Smooth muscle cell (in vitro differentiated cells): Measurements from ENCODE around the gene ZNF688. TPM values are rescaled to one million over a fixed set of nuclear protein-coding genes. Genes with fewer than 3 reads are reported as not detected.

ENCODE experiments used
- DNase-seq: peaks from one replicate; lab custom pipeline; 2025; ENCODE audit not compliant: unreplicated experiment; lab: John Stamatoyannopoulos, UW
- H2AFZ ChIP-seq: fragments of 200-600 bp; sonication (generic); 2 replicates; pipeline ENCODE4 v1.6.0; 2016; ENCODE audit warnings: antibody characterized with exemption, low read depth, mild to moderate bottlenecking
- H3F3A ChIP-seq: fragments of 200-600 bp; sonication (generic); 2 replicates; pipeline ENCODE4 v1.6.0; 2017; ENCODE audit warnings: antibody characterized with exemption, low read depth
- H3K27ac ChIP-seq: fragments of 200-600 bp; sonication (generic); 2 replicates; pipeline ENCODE4 v1.5.1; 2016; ENCODE audit warnings: low read depth, mild to moderate bottlenecking
- H3K27me3 ChIP-seq: fragments of 200-600 bp; sonication (generic); 2 replicates; pipeline ENCODE4 v1.6.1; 2016; ENCODE audit warnings: low read depth, mild to moderate bottlenecking
- H3K36me3 ChIP-seq: fragments of 200-600 bp; sonication (generic); 2 replicates; pipeline ENCODE4 v1.5.1; 2016; ENCODE audit warnings: low read depth
- H3K4me1 ChIP-seq: fragments of 200-600 bp; sonication (generic); 2 replicates; pipeline ENCODE4 v1.5.1; 2016; ENCODE audit warnings: low read depth
- H3K4me2 ChIP-seq: fragments of 200-600 bp; sonication (generic); 2 replicates; pipeline ENCODE4 v1.6.0; 2016; ENCODE audit warnings: mild to moderate bottlenecking
- H3K4me3 ChIP-seq: fragments of 200-600 bp; sonication (generic); 2 replicates; pipeline ENCODE4 v1.5.1; 2016; ENCODE audit warnings: mild to moderate bottlenecking
- H3K79me2 ChIP-seq: fragments of 200-600 bp; sonication (generic); 2 replicates; pipeline ENCODE4 v1.6.0; 2016; ENCODE audit warnings: low read depth, mild to moderate bottlenecking
- H3K9ac ChIP-seq: fragments of 200-600 bp; sonication (generic); 2 replicates; pipeline ENCODE4 v1.6.0; 2016; ENCODE audit warnings: low read depth
- H3K9me3 ChIP-seq: fragments of 200-600 bp; sonication (generic); replicated peaks from 2 replicates; pipeline ENCODE4 v1.5.1; 2016; ENCODE audit warnings: low read depth
- H4K20me1 ChIP-seq: fragments of 200-600 bp; sonication (generic); 2 replicates; pipeline ENCODE4 v1.6.0; 2016; ENCODE audit warnings: low read depth
- CTCF ChIP-seq: fragments of 200-600 bp; sonication (generic); IDR thresholded peaks from 2 replicates; pipeline ENCODE4 v1.5.1; 2017; ENCODE audit warnings: borderline replicate concordance, mild to moderate bottlenecking, antibody characterized with exemption; ENCODE audit not compliant: insufficient read depth, poor library complexity, severe bottlenecking
- WGBS: methylation state at CpG from one replicate; pipeline ENCODE4 v1.1.7; 2016; ENCODE audit warnings: low lambda C conversion rate; 5-methylcytosine and 5-hydroxymethylcytosine counted together
- polyA plus RNA-seq: library from polyadenylated mRNA; unstranded; fragments of >200 nt; fragmentation: Nextera tagmentation; extraction: Ambion mirVana; gene quantifications from 2 replicates; pipeline ENCODE4 v1.2.1, GENCODE V29; 2016
- total RNA-seq: library from RNA; depleted of rRNA; stranded (reverse); fragments of >200 nt; gene quantifications from 2 replicates; pipeline ENCODE4 v1.2.3, GENCODE V29; 2014

The ZNF688 gene
- total and polyA plus RNA-seq, 2 experiments from 2014 or later: 6.2 to 16.8 TPM

GRCh38 chr16:30527635-30528178 is 43.8 kb downstream of the ZNF688 start:
- WGBS: 36% methylated on average over 14 of the region's 14 CpGs
- no peak for DNase-seq

GRCh38 chr16:30526823-30527634 is 44.5 kb downstream of the ZNF688 start:
- Histone ChIP-seq H3K4me1 (peaks cover 11% of the 10 kb centered on the region), H3K4me3 (peak overlapping the region; percentile 91), H3K9me3 (no peaks in the 10 kb centered on the region), H3K27me3 (no peaks in the 10 kb centered on the region), H3K36me3 (no peaks in the 10 kb centered on the region), H3K9ac (peak overlapping the region; percentile 91), H3K79me2 (no peaks in the 10 kb centered on the region), H3F3A (peaks cover 17% of the 10 kb centered on the region), H3K27ac (peak overlapping the region; percentile 90), H3K4me2 (peak overlapping the region; percentile 95), H2AFZ (peak overlapping the region; percentile 89), H4K20me1 (no peaks in the 10 kb centered on the region)
- WGBS: 1% methylated on average over 58 of the region's 79 CpGs
- peak; percentile 98 for DNase-seq
- TF ChIP-seq CTCF: peak; percentile 20

More at GRCh38 chr16:30527635-30528178, 43.8 kb downstream of the ZNF688 start:
- no peak for TF ChIP-seq CTCF
- peaks cover 17% of the 10 kb centered on the region for H3F3A ChIP-seq
- no peaks in the 10 kb centered on the region for H3K79me2 ChIP-seq
- no peaks in the 10 kb centered on the region for H3K27me3 ChIP-seq
- peak overlapping the region; percentile 91 for H3K4me3 ChIP-seq
- H4K20me1 ChIP-seq: no peaks in the 10 kb centered on the region
- H3K27ac ChIP-seq: peak overlapping the region; percentile 90
- peak overlapping the region; percentile 95 for H3K4me2 ChIP-seq
- peaks cover 11% of the 10 kb centered on the region for H3K4me1 ChIP-seq
- H3K9ac ChIP-seq: no peak overlapping the region
- H2AFZ ChIP-seq: no peak overlapping the region
- no peaks in the 10 kb centered on the region for H3K36me3 ChIP-seq
- H3K9me3 ChIP-seq: no peaks in the 10 kb centered on the region

GRCh38 chr16:30526137-30526822 is 45.2 kb downstream of the ZNF688 start, which contains the start of gene ZNF768:
TSS of gene ZNF768 (minus strand) at chr16:30526566. CDS start at chr16:30526413, 153 bp downstream.
- no peak for TF ChIP-seq CTCF
- peak; percentile 83 for DNase-seq
- H3K9me3 ChIP-seq: no peaks in the 10 kb centered on the region
- no peaks in the 10 kb centered on the region for H4K20me1 ChIP-seq
- no peaks in the 10 kb centered on the region for H3K36me3 ChIP-seq
- WGBS: 5% methylated on average over 20 of the region's 73 CpGs
- H3K4me2 ChIP-seq: peak within 1 kb of the TSS; percentile 95
- H3K9ac ChIP-seq: peak within 1 kb of the TSS; percentile 91
- peaks cover 11% of the 10 kb centered on the region for H3K4me1 ChIP-seq
- peaks cover 17% of the 10 kb centered on the region for H3F3A ChIP-seq
- H3K4me3 ChIP-seq: peak within 1 kb of the TSS; percentile 91
- no peaks in the 10 kb centered on the region for H3K79me2 ChIP-seq
- H3K27me3 ChIP-seq: no peaks in the 10 kb centered on the region
- H3K27ac ChIP-seq: peak within 1 kb of the TSS; percentile 90
- peak within 1 kb of the TSS; percentile 89 for H2AFZ ChIP-seq
